ENCODE measurements around the gene EML3. TPM values are rescaled to one million over a fixed set of nuclear protein-coding genes. Genes with fewer than 3 reads are reported as not detected.
"Not testable (repeated sequence)": the region's sequence is repeated elsewhere in the genome, so short reads cannot be mapped to it uniquely, and the experiment has no call there.

The EML3 gene
- total RNA-seq, 1 donor from 2014 or later = 14.6 TPM

DNA sequence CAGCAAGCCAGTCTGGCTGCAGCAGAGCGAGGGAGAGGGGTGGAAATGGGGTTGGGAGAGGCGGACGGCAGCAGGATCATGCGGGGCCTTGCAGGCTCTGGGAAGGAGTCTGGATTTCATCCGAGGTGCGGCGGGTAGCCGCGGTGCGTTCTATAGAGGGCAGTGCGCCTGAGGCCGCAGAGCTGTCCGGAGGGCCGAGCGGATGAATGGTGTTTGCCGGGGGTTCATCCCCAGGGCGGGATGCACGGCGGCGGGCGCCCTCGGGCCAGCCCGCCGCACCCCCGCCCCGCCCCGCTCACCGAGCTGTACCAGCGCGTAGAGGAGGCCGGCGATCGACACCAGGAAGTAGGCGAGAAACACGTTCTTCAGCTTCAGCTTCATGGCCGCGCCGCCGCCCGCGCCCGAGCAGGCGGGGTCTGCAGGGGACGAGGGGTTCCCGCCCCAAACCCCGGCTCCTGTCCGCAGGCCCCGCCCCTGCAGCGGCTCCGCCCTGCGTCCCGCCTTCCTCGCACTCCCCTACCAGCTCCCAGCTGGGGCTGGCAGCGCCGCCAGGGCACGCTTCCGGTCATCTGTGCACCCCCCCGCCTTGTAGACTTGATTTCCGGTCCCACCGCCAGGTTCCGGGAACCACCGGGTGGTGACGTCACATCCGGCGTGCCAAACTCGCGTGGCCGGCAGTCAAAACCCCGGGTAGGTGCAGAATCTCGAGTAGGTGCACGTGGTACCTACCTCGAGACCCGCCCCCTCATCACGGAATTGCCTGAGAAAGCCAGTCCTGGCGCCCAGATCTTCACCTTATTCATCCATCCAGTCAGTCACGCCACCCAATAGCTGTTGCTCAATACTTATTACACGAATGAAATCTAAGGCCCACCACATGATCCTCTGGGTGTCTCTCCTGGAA is 9.2 kb upstream of the EML3 start, which contains the start of gene B3GAT3:
TSS of gene B3GAT3 (minus strand) at position 420 of the 904 bp plus-strand sequence. CDS start at position 381, 39 bp downstream.
- peak; percentile 92 for DNase-seq

GRCh38 chr11:62621027-62621566 is 8.5 kb upstream of the EML3 start:
- DNase-seq = no peak

DNA sequence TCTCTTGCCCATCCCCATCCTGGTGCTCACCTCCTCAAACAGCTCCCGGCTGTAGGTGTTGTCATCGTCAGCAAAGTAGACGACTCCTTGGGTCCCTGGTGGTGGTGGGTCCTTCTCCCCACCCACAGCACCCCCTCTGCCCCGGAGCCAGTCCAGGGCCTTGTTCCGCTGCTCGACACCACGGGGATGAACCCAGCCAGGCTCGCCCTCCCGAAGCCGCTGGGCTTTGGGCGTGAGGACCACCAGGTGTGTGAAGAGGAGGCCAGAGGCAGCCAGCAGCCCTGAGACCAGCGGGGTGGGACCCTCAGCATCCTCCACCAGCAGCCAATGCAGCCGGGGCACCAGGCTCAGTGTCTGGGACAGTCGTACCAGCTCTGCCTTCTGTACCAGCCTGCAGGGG is 4.4 kb upstream of the EML3 start:
- not testable (repeated sequence) for DNase-seq

DNA sequence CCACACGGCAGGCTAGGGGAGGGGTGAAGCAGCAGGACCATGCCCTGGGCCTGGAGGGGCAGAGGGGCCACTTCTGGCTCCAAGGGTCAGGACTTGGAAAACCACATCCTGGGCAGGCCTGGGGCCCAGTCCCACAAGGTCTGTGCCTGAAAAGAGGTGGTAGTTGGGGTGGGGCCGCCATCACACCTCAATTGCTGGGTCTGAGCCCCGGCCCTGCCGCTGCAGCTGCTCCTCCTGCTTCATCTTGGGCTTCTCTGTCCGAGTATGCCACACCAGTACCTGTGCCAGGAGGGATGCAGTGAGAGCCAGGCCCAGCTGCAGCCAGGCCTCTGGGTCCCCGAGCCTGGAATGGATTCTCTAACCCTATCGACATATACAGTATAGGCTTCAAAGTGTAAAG is 2.9 kb upstream of the EML3 start:
- no peak for DNase-seq

DNA sequence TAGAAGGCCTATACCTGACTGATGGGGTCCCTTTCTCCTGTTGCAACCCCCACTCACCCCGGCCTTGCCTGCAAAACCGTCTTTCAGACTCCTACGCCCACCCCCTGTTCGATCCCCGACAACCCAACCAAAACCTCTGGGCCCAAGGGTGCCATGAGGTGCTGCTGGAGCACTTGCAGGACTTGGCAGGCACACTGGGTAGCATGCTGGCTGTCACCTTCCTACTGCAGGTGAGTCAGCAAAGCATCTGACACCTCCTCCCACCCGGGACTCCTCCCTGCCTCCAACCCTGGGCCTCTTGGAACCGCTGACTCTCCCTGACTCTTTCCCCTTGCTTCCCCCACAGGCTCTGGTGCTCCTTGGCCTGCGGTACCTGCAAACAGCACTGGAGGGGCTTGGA is 1.7 kb upstream of the EML3 start:
- DNase-seq = no peak

GRCh38 chr11:62613291-62613778 is 760 bp upstream of the EML3 start:
- no peak for DNase-seq

DNA sequence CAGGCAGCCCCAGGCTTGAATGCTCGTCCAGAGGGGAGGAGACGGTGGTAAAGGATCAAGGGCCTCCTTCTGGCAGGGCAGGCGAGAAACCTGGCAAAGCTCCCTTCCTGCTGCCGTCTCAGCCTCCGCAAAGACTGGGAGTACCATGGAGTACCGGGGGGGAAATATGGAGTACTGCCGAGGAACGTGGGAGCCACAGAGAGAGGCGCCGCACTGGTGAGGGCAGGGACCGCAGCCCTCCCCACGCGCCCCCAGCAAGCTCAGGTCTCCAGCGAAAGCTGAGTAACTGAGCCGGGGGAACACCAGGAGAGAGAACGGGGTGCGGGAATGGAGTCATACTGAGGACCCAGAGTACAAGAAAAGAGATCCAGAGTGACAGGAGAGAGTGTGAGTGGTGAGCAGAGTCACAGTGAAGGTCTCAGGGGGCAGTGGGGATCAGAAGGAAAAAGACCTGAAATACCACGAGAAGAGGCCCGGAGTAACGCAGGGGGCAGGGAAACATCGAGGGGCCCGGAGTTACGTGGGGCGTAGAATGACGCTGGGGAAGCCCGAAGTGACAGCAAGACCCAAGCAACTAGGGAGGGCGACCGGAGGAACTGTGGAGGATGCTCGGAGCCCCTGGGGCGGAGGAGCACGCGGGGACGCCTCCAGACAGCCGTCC is 740 bp downstream of the EML3 start:
- DNase-seq = peak; percentile 26

GRCh38 chr11:62610814-62611704 is 1.5 kb downstream of the EML3 start:
- no peak for DNase-seq

GRCh38 chr11:62610403-62610802 is 2.2 kb downstream of the EML3 start:
- no peak for DNase-seq

- DNase-seq = no peak
Measured at GRCh38 chr11:62608776-62609175, 3.8 kb downstream of the EML3 start.

GRCh38 chr11:62607714-62608113 is 4.9 kb downstream of the EML3 start:
- DNase-seq = no peak

DNA sequence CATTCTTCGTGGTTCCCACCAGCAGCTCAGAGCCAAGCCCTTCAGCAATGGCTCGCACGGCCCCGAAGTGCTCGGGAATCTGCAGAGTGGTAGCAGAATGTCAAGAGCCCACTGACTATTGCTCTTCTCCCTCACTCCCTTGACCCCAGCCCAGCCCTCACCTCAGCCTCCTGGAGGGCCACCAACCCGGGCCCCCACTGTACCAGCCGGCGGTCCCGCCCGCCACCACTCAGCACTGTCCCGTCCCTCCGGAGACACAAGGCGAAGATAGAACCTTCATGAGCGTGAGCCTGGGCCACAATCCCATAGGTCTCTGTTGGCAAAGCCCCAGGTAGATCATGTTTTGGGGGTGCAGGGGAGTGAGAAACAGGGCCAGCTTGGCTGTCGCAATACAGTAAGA is 6.7 kb downstream of the EML3 start:
- no peak for DNase-seq

DNA sequence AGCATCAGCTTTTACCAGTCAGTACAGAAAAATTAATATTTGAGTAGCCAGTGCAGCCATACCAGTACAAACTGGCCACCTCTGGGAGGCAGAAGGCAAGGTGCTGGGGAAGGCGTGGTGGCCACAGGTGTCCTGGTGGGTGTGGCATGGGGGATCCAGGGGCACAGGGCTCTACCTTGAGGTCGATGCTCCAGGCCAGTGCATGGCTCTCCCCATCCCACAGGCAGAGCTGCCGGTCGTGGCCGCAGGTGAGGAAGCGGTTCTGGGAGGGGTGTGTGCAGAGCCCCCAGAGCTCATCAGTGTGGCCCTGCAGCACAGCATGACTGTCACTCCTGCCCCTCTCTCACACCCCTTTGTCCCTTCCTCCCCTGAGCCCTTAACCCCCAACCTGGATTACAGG is 7.1 kb downstream of the EML3 start:
- no peak for DNase-seq

DNA sequence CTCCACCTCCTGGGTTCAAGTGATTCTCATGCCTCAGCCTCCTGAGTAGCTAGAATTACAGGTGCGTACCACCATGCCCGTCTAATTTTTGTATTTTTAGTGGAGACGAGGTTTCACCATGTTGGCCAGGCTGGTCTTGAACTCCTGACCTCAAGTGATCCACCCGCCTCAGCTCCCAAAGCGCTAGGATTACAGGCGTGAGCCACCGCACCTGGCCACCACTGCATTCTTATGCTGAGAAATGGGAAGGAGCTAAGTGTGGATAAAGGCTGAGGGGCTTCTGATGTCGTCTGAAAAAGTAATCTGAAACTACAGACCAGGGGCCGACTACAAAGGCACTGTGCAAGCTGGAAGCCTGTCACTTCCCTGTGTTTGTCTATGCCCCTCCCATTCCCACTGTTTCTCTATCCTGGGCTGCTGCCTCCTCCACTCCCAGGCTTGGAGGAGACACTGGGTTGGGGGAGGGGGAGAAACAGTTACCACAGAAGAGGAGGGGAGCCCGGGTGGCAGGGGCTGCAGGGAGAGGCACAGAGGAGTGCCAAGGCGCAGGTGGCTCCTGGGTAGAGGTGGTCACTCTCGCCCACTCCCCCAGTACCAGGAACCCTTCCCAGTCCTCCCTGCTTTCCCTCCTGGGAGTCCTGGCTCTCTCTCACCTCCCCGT is 8.0 kb downstream of the EML3 start:
- no peak for DNase-seq

DNA sequence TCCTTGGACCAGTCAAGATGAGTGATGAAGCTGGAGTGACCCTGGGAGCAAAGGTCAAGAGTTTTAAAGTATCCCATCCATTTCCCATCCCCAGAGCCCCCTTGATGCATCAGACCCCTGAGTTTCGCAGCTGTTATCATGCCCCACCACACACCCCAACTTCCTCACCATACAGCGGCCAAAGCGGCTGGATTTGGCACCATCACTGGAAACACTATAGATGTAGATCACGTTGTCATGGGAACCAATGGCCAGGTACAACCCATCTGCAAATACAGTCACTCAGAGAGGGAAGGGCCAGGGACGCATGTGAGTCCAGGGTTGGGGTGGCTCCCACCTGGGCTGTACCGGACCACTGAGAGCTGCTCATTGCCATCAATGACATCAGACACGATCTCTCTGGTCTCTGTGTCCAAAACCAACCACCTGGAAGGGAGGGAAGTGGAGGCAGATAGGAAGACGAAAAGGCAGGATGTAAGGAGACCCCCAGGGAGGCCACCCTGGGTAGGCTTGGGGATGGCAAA is 8.7 kb downstream of the EML3 start:
- no peak for DNase-seq

GRCh38 chr11:62603072-62603408 is 9.5 kb downstream of the EML3 start:
- peak; percentile 28 for DNase-seq

DNA sequence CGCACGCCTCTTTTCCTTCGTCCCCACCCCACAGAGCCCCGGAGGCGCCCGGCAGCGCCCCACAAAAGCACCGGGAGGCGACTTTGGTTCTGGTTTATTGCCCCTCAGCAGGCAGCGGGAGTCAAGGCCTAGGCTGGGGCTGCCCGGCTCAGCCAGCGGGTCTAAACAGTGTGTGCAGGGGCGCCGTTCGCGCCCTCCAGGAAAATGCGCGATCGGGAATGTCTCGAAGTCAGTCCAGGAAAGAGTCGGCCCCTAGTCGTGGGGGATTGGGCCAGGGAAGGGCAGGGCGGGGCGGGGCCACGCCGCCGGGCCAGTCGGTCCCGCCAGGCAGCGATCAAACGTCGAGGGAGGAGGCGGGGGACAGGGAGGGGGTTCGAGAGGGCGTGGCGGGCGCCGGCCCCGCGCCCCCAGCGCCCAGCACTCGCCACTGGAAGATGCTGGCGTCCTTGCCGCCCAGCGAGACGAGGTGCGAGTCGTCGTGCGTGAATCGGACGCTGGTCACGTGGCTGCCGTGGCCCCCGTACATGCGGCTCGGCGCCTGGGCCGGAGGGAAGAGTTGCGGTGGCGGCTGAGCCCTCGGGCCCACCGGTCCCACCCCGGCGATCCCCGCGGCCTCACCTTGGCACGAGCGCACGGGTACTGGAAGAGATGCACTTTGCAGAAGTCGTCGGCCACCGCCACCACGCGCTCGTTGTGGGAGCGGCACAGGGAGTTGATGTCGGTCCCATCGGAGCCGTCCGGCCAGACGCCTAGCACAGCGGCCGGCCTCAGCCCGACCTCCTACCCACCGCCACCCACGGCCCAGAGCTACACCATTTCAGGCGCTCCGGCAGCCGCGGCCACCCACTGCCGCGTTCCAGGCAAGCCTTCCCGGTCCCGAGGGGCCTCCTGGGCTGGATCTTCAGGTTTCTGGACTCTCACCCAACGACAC is 10.2 kb downstream of the EML3 start:
- peak; percentile 57 for DNase-seq

GRCh38 chr11:62601372-62602140 is 11.0 kb downstream of the EML3 start, which contains the start of gene MTA2:
Gene MTA2 (minus strand): TSS chr11:62601865. CDS start chr11:62601450, 415 bp downstream.
- DNase-seq = peak; percentile 99

- DNase-seq = no peak
Measured at GRCh38 chr11:62601122-62601371, 11.5 kb downstream of the EML3 start.
